GM12875 (cell line): ENCODE results near the gene TRIM54.

Experiments used
- H3K4me3 ChIP-seq: one replicate; pipeline ENCODE4 v1.5.1; 2011; ENCODE audit warnings: low read depth, low read length, control low read depth
- TF ChIP-seq, protein P1 (sequence below): IDR thresholded peaks from 2 replicates; pipeline ENCODE4 v1.5.1; 2011; ENCODE audit warnings: low read depth, mild to moderate bottlenecking, control low read depth, inconsistent platforms, low read length, moderate library complexity, borderline replicate concordance; ENCODE audit not compliant: insufficient read depth

The TRIM54 gene

DNA sequence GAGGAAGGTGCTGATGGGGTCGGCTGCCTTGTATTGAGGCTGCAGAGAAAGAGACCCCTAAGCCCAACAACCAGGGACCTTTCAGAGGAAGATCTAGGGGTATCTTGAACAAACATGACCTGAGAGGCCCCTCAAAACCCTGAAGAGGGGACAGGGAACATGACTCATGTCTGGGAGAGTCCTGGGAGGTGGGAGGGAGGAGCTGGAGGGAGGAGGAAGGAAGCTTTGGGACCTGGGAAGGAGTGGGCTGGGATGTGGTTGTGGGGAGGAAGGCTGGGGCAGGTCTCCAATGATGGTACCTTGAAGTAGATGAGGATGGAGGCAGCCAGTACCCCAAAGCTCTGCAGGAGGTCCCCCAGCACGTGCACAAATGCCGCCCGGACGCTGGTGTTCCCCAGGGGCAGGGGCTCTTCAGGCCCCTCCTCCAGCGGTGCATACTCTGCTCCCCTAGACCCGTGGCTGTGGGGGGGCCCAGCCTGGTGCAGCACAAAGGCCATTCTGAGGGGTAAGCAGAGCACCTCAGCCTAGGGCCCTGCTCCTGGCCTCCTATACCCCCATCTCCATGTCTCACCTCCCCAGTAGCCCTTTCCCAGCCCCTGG is 25.3 kb upstream of the TRIM54 start:
- H3K4me3 ChIP-seq: no peak overlapping the region
- TF ChIP-seq, protein P1, sequence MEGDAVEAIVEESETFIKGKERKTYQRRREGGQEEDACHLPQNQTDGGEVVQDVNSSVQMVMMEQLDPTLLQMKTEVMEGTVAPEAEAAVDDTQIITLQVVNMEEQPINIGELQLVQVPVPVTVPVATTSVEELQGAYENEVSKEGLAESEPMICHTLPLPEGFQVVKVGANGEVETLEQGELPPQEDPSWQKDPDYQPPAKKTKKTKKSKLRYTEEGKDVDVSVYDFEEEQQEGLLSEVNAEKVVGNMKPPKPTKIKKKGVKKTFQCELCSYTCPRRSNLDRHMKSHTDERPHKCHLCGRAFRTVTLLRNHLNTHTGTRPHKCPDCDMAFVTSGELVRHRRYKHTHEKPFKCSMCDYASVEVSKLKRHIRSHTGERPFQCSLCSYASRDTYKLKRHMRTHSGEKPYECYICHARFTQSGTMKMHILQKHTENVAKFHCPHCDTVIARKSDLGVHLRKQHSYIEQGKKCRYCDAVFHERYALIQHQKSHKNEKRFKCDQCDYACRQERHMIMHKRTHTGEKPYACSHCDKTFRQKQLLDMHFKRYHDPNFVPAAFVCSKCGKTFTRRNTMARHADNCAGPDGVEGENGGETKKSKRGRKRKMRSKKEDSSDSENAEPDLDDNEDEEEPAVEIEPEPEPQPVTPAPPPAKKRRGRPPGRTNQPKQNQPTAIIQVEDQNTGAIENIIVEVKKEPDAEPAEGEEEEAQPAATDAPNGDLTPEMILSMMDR: no peak

DNA sequence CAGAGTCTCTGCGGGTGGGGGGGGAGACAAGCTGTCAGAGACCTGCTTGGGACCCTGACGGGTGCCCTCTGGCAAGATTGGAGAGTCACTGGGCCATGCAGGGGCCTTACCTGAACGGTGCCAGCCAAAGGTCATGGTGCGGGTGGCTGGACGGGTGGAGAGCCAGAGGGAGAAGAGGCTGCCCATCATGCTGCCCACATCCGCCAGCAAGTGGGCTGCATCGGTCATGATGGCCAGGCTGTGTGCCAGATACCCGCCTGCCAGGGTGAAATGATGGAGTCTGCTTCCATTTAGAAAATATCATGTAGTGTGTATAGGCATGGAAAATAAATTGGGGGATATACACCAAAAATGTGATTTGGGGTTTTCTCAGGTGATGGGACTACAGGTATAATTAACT is 24.2 kb upstream of the TRIM54 start:
- TF ChIP-seq, protein P1: no peak

DNA sequence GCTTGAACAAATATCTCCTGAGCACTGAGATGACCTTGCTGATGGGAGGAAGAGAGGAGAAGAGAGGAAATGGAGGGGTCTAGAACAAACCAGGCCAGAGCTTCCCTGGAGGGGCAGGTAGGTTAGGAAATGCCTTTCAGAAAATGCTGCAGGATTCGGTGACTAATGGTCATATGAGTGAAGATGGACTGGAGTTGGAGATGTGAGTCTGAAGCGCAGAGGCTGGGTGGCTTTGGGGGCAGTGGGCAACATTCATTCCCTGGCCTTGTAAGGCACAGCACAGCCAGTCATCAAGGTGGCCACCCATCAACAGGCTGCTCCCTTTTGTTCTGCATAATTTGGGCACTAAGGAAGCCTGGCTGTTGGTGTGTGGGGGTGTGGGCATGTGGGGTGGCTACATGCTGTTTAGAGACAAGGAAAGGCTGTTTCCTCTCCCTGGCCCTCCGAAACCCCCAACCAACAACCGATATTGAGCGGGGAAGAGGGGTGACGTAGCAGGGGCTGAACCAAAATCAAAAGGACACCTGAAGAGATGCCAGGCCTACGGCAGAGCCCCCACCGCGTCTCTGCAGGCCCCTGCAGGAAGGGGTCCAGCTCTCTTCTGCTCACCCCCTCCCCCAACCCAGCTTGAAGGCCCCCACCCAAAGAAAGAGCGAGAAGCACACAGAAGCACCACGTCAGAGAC is 20.8 kb upstream of the TRIM54 start:
- TF ChIP-seq, protein P1: no peak
- H3K4me3 ChIP-seq: no peak overlapping the region

More for the DNA sequence above, 24.2 kb upstream of the TRIM54 start:
- no peak overlapping the region for H3K4me3 ChIP-seq

DNA sequence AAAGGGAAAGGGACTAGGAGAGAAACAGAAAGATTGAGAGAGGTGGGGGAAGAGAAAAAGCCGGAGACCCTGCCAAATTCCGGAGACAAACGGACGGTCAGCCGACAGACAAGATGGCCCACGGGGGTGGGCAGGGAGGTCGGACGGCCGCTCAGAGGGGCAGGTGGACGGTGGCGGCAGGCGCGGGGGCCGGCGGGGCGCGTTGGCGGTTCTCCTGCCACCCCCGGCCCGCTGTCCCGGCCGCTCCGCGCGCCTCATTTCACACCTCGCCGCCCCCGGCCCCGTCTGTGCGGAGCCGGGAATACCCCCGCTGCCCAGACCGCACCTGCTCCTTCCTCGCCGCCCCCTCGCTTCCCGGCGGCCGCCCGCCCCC is 20.3 kb upstream of the TRIM54 start:
- TF ChIP-seq, protein P1: no peak
- no peak overlapping the region for H3K4me3 ChIP-seq

DNA sequence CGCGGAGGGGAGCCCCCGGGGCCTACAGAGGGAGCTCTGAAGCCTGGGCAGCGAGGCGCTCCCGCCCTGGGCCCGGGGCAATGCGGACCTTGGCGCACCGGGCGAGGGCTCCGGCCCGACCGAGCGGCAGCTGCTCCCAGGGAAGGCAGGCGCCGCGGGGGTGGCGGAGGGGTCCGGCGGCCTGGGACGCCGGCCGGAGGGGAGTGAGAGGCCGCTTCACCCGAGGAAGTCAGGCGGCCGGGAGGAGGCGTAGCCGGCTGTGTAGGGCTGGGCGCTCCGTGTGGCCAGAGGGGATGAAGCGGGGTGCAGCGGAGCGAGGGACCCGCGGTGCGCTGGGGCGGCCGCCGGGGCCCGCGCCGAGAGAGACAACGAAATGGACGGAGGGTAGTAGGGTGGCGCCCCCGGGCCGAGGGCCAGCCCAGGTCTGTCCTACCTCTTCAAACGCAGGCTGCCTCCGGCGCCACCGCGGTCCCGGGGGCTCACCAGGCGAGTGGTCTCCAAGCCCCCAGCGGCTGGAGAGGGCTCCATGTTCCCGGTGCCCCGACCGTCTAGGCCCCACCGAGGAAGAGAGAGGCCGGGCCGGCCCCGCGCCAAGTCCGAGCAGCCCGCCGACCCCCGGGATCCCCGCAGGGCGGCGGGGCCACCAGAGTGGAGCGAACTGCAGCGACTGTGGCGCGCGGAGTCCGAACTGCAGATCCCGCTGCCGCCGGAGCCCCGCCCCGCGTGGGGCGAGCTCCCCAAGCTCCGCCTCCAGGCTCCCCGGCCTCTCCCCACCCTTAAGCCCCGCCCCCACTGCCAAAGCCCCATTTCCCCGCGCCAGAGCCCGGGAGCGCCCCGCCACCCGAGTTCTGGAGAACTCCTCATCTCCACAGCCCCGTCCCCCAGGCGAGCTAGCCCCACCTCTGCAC is 19.6 kb upstream of the TRIM54 start, which contains the start of gene SLC30A3:
SLC30A3 (minus strand) TSS at position 669 of the 908 bp plus-strand sequence; CDS start at position 528, 141 bp downstream.
- peak within 1 kb of the TSS; percentile 47 for H3K4me3 ChIP-seq

DNA sequence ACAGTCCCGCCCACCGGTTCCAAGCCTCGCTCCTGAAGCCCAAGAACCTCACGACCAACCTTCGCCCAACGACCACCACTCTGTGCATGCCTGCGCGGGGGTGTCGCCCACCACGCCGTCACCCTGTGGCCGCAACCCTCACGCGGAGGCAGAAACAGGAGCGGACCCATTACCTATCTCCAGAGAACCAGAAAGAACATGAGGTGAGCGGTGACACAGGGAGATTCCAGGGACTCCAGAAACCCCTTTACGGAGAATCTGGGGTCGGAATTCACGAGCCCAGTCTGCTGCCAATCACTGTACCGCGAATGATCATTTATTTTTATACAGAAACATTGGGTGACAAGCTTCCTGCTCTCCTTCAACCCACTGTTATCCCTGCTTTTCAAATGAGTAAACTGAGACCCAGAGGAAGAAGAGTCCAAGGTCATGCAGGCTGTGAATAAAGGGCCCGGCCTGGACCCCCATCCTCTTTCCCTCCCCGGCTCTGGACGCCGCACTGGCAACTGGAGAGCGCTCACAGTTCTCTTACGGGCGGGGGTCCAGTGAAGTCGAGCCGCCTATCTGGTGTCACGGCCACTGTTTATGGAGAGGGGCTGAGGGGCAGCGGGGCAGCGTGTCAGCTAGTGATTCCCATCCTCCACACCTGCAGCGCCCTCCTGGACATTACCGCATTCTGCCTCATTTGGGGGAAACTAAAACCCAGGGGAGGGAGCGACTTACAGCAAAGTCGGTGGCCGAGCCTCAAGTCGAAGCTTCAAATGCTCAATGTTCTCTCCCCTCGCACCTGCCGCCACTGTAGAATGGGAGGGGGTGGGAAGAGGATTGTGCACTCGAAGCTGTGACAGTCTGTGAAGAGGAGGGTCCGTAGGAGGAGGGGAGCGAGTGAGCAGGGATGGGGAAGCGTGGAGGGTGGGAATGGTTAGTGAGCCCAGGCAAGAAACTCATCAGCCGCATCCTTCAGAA is 18.7 kb upstream of the TRIM54 start:
- TF ChIP-seq, protein P1: no peak
- peak overlapping the region; percentile 47 for H3K4me3 ChIP-seq

More for the DNA sequence above, 19.6 kb upstream of the TRIM54 start, which contains the start of gene SLC30A3:
- TF ChIP-seq, protein P1: no peak
